GM12875 (cell line): ENCODE measurements around the gene BCL2L1.

Source experiments
- H3K4me3 ChIP-seq: one replicate; pipeline ENCODE4 v1.5.1; 2011; ENCODE audit warnings: low read depth, low read length, control low read depth
- TF ChIP-seq, protein P1 (sequence below): IDR thresholded peaks from 2 replicates; pipeline ENCODE4 v1.5.1; 2011; ENCODE audit warnings: low read depth, mild to moderate bottlenecking, control low read depth, inconsistent platforms, low read length, moderate library complexity, borderline replicate concordance; ENCODE audit not compliant: insufficient read depth

BCL2L1 gene

DNA sequence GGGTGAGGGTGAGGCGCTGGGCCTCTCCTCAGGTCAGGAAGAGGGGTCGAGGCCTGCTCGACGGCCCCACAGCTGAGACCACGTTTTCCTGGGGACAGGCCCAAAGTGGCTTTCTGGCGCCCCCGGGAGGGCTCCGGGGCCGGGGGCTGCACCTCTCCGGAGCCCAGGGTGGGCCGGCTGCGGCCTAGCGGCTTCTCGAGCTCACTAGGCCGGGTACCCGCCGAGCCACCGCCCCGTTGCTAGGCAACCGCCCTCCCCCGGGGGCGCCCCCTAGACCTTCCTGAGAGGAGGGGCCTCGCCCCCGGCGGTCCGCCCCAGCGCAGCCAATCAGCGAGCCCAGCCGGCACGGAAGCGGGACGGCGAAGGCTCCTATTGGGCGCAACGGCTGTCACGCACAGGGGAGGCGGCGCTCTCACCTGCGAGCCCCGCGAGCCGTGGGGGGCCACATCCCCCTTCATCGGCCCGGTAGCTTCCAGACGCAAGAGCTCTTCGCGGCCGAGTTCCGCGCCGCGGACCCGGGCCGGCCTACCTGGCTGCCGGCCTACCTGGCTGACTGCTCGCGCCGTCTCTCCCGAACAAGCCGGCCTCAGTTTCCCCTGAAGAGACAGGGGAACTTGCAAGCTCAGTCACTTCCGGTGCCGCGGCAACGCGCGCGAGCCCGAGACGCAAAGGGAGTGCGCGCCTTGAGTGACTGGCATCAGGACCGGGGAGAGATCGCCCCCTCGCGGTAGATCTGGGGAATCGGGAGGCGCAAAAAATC is 831 bp upstream of the BCL2L1 start:
- TF ChIP-seq, protein P1, sequence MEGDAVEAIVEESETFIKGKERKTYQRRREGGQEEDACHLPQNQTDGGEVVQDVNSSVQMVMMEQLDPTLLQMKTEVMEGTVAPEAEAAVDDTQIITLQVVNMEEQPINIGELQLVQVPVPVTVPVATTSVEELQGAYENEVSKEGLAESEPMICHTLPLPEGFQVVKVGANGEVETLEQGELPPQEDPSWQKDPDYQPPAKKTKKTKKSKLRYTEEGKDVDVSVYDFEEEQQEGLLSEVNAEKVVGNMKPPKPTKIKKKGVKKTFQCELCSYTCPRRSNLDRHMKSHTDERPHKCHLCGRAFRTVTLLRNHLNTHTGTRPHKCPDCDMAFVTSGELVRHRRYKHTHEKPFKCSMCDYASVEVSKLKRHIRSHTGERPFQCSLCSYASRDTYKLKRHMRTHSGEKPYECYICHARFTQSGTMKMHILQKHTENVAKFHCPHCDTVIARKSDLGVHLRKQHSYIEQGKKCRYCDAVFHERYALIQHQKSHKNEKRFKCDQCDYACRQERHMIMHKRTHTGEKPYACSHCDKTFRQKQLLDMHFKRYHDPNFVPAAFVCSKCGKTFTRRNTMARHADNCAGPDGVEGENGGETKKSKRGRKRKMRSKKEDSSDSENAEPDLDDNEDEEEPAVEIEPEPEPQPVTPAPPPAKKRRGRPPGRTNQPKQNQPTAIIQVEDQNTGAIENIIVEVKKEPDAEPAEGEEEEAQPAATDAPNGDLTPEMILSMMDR = peak; percentile 85

DNA sequence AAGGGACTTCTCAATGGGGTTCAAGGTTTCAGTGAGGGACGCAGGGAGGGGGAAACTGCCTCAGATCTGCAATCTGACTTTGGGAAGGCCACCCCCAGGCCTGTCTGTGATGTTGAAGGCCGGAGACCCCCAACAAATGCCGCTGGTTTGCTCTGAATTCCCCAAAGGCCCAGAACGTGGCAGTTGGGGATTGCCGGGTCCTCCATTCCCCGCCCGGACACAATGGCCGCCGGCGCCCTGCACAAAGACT is 326 bp upstream of the BCL2L1 start:
- peak overlapping the region; percentile 64 for H3K4me3 ChIP-seq
- TF ChIP-seq, protein P1 = no peak

More for the DNA sequence above, 831 bp upstream of the BCL2L1 start:
- peak overlapping the region; percentile 64 for H3K4me3 ChIP-seq

DNA sequence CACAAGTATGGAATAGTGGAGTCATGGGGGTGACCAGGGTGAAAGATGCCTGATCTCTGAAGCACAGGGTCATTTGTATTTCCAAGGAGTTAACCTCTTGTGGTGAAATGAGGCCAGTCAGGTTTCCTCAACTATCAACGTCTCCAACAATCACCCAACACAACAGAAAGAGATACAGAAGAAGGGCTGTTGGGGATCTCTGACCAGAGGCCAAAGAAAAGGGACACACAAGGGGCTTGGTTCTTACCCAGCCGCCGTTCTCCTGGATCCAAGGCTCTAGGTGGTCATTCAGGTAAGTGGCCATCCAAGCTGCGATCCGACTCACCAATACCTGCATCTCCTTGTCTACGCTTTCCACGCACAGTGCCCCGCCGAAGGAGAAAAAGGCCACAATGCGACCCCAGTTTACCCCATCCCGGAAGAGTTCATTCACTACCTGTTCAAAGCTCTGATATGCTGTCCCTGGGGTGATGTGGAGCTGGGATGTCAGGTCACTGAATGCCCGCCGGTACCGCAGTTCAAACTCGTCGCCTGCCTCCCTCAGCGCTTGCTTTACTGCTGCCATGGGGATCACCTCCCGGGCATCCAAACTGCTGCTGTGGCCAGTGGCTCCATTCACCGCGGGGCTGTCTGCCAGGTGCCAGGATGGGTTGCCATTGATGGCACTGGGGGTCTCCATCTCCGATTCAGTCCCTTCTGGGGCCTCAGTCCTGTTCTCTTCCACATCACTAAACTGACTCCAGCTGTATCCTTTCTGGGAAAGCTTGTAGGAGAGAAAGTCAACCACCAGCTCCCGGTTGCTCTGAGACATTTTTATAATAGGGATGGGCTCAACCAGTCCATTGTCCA is 1.0 kb downstream of the BCL2L1 start:
- TF ChIP-seq, protein P1 = no peak

DNA sequence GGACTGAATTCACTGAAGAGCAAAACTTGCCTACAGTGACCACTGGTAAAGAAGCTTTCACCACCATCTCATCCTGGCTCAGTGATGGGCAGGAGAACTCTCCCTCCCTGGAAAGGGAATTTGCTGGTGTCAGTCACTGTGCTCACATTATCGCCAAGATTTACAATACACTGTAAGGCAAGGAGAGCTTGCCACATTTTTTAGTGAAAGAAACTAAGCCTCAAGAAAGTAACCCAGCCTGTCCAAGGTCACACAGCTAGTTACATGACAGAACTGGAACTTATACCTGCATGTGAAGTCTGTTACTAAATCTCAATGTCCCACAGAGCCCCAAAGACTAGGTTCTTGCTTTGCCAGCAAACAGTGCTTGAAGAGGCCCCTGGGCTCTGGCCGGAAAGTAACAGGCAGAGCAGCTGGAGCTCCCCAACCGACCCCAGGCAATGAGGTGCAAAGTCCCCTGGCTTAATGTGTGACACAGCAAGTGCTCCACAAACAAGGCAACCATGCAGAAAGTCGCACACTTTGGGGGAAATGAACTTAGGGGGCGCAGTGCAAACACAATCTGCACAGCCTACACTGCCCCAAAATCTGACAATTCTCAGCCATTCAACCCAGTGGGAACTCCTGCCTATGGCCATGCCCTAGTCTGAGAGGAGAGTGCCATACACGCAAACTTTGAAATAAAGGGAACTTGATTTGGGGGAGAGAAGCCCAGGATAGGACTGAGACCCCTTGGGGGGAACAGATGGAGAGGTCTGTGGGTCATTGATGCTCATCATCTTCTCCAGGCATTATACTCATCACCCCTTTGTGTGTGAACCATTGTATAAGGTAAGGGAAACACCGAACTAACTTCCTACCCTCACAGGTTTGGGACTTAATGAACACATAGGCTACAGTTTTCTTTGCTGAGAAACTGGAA is 1.9 kb downstream of the BCL2L1 start:
- TF ChIP-seq, protein P1 = peak; percentile 12; the same call in 1 of the 2 replicates
- H3K4me3 ChIP-seq = peak overlapping the region; percentile 64

More for the DNA sequence above, 1.0 kb downstream of the BCL2L1 start:
- H3K4me3 ChIP-seq = peak overlapping the region; percentile 64

DNA sequence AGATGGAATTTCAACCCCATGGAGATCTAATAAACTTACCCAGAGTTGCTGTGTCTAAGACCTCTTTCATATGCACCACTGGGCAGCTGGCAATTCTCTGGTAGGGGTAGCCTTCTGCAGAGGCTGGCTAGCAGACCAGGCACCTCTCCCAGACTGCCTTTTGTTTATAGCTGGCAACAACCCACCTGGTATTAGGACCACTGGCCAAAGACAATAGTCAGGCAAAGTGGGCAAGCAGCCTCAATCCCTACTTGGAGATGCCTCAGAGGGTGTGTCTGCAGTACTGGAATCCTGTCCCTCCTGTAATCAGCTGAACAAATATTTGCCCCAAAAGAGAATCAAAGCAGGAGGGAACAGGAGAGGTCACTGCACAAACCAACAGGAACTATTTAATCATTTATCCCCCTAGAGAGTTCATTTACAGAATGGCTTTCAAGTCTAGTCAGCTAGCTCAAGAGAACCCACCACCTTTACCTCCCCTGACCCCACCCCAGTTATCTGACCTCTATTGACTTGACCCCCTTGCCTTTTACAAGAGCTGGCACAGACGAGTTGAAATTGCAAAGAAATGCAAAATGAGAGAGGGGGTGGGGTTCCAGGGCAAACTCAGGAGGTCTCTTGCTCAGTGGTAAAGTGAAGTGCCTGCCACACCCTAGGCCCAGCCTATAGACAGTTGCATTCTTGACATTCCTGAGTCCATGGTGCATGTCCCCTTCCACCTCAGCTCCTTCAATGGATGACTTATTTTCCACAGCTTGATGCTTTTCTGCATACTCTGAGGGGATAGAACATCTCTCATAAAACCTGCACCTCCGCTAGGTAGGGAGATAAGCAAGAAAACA is 2.8 kb downstream of the BCL2L1 start:
- peak overlapping the region; percentile 64 for H3K4me3 ChIP-seq
- TF ChIP-seq, protein P1 = no peak
